HG03108 (cell line): ENCODE measurements around the gene FAAP24.
"Not testable (repeated sequence)": the region's sequence is repeated elsewhere in the genome, so short reads cannot be mapped to it uniquely, and the experiment has no call there.

ENCODE experiments used
- ATAC-seq: cut with Tn5 transposase; IDR thresholded peaks from one replicate; pipeline ENCODE4 v1.9.1; 2021; ENCODE audit warnings: moderate library complexity; ENCODE audit not compliant: unreplicated experiment

FAAP24 gene, protein sequence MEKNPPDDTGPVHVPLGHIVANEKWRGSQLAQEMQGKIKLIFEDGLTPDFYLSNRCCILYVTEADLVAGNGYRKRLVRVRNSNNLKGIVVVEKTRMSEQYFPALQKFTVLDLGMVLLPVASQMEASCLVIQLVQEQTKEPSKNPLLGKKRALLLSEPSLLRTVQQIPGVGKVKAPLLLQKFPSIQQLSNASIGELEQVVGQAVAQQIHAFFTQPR

DNA sequence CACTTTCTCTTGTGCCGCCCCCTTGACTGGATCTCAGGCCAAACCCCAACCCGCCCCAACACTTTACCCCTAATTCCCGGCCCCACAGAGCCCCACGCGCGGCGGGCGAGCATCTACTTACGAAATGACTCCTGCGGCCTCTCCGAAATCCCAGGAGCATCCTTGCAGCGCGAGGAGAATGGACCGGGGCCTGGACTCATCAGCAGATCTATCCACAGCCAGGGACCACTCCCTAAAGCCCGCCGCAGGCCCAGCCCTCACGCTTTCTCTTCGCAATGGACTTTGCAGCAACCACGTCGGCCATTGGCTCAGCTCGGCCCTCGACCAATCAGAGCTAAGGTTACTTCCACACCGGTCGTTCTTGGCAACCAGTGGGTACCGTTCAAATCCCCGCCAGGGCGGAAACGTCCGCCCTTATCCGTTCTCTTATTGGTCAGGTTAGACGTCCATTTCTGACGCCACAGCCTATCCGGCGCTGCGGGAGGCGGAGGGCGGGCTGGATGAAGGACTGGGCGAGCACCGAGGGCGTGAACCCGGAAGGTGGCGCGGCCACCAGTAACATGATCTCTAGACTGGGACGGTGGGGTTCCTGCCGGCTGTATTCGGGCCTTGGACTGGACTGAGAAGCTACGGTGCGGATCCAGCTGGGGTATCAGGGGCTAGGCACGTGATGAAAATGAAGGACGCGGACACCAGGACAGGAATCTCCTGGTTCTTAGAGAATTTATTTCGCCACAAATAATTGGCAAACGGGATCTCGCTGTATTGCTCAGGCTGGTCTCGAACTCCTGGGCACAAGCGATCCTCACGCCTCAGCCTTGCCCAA, at the start of gene FAAP24, which contains the start of gene CEP89:
FAAP24 (plus strand) TSS at position 528 of the 826 bp plus-strand sequence. CDS start 955 bp downstream, outside the sequence.
CEP89 (minus strand) TSS at position 244 of the 826 bp plus-strand sequence; CDS start at position 160, 84 bp downstream.
- peak; percentile 99 for ATAC-seq

DNA sequence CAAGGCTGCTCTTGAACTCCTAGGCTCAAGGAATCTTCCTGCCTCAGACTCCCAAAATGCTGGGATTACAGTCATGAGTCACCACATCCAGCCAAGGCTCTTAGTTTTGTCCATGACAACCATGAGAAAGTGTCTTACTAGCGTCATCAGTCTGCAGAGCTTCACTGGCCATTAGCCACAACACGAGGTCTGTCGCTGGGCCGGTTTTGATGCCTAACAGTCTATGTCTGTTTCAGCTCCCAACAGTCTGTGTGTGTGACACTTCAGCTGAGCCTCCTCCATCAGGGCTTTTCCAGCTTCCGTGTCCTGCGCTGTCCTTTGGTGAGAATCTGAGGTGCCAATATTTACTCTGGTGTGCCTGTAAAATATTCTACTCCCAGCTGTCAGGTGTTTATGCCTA, 47.8 kb upstream of the FAAP24 start:
- no peak for ATAC-seq

DNA sequence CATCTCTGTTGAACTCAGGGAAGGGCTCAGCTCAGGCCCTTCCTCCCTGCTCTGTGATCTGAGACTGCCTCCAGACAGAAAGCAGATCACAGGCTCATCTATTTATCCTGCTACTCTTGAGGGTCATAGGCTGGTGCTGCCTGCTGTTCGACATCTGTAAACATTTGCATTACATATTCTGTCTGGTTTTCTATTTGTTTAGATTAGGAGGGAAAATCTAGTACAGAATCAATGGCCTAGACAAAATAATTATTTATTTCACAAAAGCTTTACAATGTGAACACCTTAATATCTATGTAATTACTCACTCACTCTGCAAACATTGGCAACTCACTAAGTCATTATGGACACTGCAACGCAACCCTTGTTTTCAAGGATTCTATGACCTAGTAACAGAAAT, 43.2 kb upstream of the FAAP24 start:
- ATAC-seq, result no peak

- ATAC-seq, result no peak
Observed at GRCh38 chr19:32930567-32930966, 41.5 kb upstream of the FAAP24 start.

DNA sequence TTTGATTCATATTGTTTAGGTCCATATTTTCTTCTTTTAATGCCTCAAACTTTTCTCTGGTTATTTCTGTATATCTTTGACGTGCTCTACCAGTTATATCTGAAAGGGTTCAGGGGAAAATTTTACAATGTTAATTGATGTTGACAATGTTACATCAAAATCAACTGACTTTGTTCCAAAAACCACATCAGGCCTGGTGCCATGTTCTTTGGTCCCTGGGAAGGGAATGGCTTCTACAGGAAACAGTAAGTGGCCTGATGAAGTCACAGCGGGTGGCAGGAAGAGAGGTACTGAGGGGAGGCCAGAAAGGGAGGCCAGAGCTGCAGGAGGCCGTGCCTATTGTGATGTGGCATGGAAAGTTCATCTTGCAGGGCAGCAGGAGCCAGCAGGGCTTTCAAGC, 38.5 kb upstream of the FAAP24 start:
- no peak for ATAC-seq

- ATAC-seq, result no peak
Observed at GRCh38 chr19:32935629-32936028, 36.4 kb upstream of the FAAP24 start.

DNA sequence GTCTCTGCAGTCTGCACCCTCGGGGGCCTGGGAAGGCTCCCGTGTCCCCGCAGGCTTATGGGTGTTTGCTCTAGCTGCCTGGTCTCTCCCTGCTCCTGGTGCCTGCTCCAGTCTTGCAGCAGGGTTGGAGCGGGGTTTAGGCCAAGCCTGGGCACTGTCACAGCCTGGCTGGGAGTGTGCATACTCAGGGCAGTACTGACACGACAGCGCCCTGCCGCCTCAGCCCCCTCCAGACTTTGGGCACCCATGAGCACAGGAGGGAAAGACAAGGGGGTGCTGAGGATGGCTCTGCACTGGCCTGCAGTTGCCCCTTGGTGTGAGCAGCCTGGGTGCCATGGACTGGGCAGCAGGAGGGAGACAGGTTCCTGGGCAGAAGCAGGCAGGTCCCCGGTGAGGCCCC, 36.0 kb upstream of the FAAP24 start:
- ATAC-seq, result no peak

DNA sequence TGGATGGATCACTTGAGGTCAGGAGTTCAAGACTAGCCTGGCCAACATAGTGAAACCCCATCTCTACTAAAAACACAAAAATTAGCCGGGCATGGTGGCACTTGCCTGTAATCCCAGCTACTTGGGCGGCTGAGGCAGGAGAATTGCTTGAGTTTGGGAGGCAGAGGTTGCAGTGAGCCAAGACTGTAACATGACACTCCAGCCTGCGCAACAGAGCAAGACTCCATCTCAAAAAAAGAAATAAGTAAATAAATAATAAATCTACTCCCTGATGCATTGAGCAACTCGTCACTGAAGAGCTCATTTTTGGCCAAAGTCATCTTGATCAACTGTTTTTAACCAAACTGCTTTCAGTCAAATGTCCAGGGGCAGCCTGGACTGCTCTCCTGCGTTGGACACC, 30.8 kb upstream of the FAAP24 start:
- not testable (repeated sequence) for ATAC-seq

DNA sequence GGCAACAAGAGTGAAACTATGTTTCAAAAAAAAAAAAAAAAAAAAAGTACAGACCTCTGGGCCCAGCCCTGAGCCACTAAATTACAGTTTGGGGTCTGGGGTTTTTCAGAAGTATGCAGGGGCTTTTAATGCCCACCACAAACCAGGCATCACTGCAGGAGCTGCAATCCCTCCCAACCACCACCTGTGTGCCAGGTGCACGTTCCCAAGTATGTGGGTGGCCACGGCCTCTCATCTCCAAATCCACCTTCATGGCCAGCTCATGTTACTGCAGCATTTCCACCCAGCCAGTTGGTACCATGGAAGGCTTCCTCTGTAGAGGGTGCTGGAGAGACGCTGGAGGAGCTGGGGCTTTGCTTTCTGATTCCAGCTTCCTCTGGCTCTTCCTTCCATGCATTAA, 26.8 kb upstream of the FAAP24 start:
- ATAC-seq, result no peak

DNA sequence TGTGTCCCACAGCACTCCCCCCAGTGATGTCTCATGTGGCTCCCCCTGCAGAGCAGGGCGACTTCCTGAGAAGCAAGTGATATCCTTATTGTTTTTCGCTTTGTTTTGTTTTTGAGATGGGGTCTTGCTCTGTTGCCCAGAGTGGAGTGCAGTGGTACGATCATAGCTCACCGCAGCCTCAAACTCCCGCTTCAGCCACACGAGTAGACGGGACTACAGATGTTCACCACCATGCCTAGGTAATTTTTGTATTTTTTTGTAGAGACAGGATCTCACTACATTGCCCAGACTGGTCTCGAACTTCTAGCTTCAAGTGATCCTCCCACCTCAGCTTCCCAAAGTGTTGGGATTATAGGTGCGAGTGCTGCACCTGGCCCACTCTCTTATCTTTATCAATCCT, 5.3 kb upstream of the FAAP24 start:
- ATAC-seq, result no peak

GRCh38 chr19:32969549-32969948, 2.5 kb upstream of the FAAP24 start:
- ATAC-seq, result no peak

DNA sequence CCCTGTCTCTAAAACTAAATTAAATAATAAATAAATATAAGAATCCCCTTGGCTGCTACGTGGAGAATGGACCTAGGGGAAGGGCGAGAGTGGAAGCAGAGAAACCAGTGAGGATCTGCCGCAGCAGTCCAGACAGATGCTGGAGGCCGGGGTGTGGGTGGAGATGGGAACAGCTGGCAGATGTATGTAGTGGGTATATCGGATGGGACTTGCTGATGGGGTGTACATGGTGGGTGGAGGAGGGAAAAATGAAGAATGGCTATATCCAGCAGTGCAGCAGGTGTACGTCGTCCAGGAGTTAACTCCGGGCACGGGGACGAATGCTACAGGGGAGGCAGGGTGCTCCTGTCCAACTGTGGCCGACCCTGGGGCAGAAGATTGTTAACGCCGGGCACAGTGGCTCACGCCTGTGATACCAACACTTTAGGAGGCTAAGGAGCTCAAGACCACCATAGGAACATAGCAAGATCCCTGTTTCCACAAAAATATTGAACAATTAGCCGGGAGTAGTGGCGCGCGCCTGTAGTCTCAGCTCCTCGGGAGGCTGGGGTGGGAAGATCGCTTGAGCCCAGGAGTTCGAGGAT, 938 bp upstream of the FAAP24 start:
- no peak for ATAC-seq

DNA sequence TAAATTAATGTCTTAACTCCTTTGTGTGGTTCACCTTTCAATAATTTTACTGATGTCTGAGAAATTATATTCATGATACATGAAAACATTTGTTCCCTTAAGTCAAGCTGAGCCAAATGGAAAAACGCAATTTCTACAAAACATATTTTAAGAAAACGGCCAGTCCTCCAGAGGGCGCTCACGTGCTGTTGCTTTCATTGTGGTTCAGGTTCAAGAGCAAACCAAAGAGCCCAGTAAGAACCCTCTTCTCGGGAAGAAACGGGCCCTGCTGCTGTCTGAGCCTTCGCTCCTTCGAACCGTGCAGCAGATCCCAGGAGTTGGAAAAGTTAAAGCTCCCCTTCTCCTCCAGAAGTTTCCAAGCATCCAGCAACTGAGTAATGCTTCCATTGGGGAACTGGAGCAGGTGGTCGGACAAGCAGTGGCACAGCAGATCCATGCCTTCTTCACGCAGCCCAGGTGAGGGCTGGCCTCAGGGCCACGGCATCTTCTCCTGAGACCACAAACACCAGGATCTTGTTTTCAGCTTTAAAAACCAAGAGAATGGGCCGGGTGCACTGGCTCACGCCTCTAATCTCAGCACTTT, 4.3 kb downstream of the FAAP24 start:
- ATAC-seq, result no peak

DNA sequence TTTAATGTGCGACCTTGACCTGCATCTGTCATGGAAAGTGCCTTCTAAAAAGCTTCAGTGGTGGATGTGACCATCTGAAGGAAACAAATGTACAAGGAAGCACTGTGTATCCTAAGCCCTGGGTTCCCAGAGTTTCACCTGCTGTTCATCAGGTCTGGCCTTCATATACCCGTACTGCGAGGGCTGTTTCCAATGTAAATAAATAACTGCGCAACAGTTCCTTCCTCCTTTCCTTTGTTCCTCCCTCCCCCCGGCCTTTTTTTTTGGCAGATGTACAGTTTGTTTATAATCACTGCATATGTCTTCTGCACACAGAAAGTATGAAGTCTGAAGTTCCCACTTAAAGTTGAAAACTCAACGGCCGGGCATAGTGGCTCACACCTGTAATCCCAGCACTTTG, 5.2 kb downstream of the FAAP24 start:
- ATAC-seq, result no peak

GRCh38 chr19:32977813-32978212, 5.8 kb downstream of the FAAP24 start:
- not testable (repeated sequence) for ATAC-seq

- ATAC-seq, result not testable (repeated sequence)
Observed at GRCh38 chr19:32979807-32980206, 7.8 kb downstream of the FAAP24 start.

DNA sequence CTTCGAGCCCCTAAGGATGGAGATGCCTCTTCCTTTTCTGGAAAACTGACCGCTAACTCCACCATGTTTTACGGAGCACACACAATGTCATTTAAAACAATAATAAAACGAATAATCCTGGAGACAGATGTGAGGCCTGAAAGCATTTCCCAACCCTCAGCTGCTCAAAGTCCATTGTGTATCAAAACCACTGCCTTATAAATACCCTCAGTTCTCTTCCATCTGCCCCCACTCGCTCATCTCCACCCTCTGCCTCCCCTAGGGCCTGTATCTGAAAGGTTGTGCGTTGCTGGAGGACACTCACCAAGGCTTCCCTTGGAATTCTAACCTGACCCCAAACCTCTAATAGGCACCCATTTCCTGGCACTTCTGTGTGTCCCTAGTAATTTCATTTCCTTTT, 10.4 kb downstream of the FAAP24 start:
- ATAC-seq, result not testable (repeated sequence)

GRCh38 chr19:32988254-32988653, 16.2 kb downstream of the FAAP24 start:
- not testable (repeated sequence) for ATAC-seq

DNA sequence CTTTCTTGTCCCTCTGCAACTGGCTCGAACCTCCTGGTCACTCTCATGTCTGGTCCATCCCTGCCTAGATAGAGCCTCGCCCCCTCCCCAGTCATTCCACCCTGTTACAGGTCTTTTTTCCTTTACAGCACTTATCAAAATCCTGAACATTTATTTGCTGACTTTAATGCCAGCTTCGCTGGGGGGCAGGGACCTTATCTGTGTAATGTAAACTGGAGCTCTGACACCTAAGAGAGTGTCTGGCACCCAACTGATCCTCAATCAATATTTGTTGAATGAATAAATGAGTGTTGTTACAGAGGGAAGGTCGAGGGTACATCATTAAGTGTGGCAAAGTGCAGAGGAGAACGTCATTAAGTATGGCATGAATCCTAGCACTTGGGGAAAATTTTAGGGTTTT, 16.7 kb downstream of the FAAP24 start:
- no peak for ATAC-seq

DNA sequence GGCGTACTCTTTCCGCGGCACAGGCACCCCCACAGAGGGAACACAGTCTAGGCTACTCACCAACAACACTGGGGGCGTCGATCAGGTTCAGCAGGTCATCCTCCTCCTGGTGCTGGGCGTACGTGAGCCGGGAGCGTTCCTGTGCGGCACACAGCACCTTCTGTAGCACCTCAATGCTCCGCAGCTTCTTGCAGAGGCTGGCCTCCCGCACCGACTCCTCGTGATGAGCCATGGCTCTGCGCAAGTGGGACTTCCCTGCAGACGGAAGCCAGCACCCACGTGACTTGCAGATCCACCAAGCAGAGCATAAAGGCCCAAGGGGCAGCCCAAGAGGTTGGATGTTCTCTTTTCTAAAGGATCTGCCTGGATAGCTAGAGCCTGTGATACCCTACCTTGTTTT, 23.9 kb downstream of the FAAP24 start:
- not testable (repeated sequence) for ATAC-seq

DNA sequence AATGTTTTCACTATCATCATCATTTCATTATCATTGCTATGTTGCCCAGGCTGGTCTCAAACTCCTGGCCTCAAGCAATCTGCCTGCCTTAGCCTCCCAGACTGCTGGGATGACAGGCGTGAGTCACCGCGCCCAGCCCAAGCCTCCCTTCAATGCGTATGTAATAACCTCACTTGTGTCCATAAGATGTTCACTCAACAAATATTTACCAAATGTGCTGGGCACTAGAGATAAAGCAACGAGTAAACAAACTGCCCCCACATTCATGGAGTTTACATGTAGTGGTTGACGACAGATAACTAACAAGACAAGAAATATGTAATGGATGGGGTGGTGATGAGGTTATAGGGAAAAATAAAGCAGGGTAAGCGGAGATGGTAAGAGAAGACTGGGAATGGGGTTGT, 25.0 kb downstream of the FAAP24 start:
- not testable (repeated sequence) for ATAC-seq
